Immature natural killer cell (primary cell): ENCODE data around the gene TMEM18. TPM values are rescaled to one million over a fixed set of nuclear protein-coding genes. Genes with fewer than 3 reads are reported as not detected.

Experiments used
- DNase-seq, 3 donors: peaks; one replicate each; pipeline ENCODE4 v3.0.0; 2022; ENCODE audit warnings: mixed read lengths in 1 of 3
- H3K27ac Mint-ChIP-seq, 6 donors: one replicate each; pipeline ENCODE4 v1.8.0; 2020; ENCODE audit warnings: mixed read lengths in 6 of 6, mild to moderate bottlenecking in 5 of 6, inconsistent platforms in 4 of 6, moderate library complexity in 3 of 6
- H3K27me3 Mint-ChIP-seq, 3 donors: one replicate each; pipeline ENCODE4 v1.8.0; 2020 to 2021; ENCODE audit warnings: low read depth in 3 of 3, mild to moderate bottlenecking in 3 of 3, mixed read lengths in 3 of 3, moderate library complexity in 3 of 3, inconsistent platforms in 1 of 3
- H3K36me3 Mint-ChIP-seq, 3 donors: one replicate each; pipeline ENCODE4 v1.8.0; 2020; ENCODE audit warnings: mixed read lengths in 3 of 3, inconsistent platforms in 2 of 3, mild to moderate bottlenecking in 2 of 3
- H3K4me1 Mint-ChIP-seq, 2 donors: one replicate each; pipeline ENCODE4 v1.8.0; 2020; ENCODE audit warnings: inconsistent platforms in 2 of 2, mild to moderate bottlenecking in 2 of 2, mixed read lengths in 2 of 2, moderate library complexity in 1 of 2
- H3K4me3 Mint-ChIP-seq, 5 donors: one replicate each; pipeline ENCODE4 v1.8.0; 2020; ENCODE audit warnings: mild to moderate bottlenecking in 5 of 5, mixed read lengths in 5 of 5, inconsistent platforms in 3 of 5, moderate library complexity in 3 of 5
- H3K9me3 Mint-ChIP-seq, 6 donors: one replicate each; pipeline ENCODE4 v1.8.0; 2020; ENCODE audit warnings: mild to moderate bottlenecking in 6 of 6, mixed read lengths in 6 of 6, inconsistent platforms in 4 of 6, moderate library complexity in 3 of 6
- polyA plus RNA-seq, 3 donors: library from polyadenylated mRNA; unstranded; fragments of 300-500 nt; fragmentation: Illumina TruSeq; gene quantifications; one replicate each; pipeline ENCODE4 v1.2.3, GENCODE V29; 2021

Gene TMEM18
- polyA plus RNA-seq, 3 donors from 2014 or later: 22.0 to 38.5 (median 37.1) TPM

DNA sequence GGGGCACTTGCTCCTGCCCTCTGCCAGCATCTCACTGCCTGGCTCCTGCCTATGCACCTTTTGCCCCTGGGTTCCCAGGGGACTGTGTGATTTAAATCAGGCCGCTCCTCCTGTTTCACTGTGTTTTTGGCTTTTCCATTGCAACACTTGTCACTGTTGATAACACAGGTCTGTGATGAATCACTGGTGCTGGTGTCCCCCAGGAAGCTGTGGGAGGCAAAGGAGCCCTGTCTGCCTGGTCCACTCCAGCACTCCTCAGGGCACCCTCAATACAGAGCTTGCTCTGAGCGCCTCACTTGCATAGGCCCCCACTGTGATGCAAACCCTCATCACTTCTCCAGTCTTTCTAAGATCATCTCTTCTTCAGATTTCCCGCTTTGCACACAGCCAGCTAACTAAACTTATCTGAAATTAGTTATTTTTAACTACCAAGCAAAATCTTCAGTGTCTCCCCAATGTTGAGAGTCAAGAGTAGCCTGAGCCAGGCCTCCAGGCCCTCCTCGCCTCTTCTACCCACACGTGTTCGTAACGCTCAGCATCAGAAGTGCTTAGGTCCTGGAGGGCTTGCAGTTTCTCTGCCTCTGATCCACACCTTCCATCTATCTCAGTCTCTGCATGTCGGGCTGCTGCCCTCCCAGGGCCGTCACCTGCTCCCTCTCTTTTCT lies 2.8 kb downstream of the TMEM18 start:
- peaks cover 39 to 50% of the 10 kb centered on the region in 2 donors for H3K4me1 Mint-ChIP-seq
- peaks cover 9 to 15% (median 15%) of the 10 kb centered on the region in 3 donors for H3K27me3 Mint-ChIP-seq
- H3K4me3 Mint-ChIP-seq: peak overlapping the region in 2 of 5 donors; percentile 8 to 15
- H3K9me3 Mint-ChIP-seq: no peaks in the 10 kb centered on the region
- peaks cover 8 to 11% (median 10%) of the 10 kb centered on the region in 3 donors for H3K36me3 Mint-ChIP-seq
- DNase-seq: no peak
- peak overlapping the region in 4 of 6 donors; percentile 11 to 67 (median 54) for H3K27ac Mint-ChIP-seq

DNA sequence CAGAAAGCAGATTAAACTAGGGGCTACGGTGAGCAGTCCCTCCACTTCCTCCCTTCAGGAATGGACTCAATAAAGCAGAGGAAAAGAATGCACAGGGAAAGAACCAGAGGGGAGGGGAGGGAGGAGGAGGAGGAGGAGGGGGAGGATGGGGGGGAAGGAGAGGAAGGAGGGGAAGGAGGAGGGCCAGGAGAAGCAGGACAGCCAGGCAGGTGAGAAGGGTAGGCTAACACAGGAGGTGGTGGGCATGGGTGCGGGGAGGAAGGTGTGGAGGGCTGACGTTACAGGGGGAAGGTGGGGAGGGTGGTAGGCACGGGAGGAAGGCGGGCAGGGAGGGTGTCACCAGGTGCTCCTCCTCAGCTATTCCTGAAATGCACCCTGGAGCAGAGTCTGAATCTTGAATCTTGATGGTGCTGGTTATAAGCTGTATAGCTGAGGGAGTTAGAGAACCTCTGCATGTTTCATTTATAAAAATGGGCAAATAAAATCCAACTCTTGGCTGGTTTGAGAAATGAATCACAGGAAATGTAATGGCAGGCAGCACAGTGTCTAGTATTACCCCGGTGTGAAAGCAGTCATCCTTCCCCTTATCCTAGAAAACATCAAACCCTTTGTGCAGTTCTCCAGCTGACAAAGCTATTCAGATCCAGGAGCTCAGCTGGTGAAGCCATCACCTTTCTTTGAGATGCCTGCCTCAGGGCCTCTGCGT lies 3.4 kb downstream of the TMEM18 start:
- Mint-ChIP-seq H3K4me3 (no peak overlapping the region), H3K4me1 (peaks cover 35 to 46% of the 10 kb centered on the region in 2 donors), H3K9me3 (no peaks in the 10 kb centered on the region), H3K27ac (no peak overlapping the region), H3K36me3 (peaks cover 10 to 14% (median 13%) of the 10 kb centered on the region in 3 donors), H3K27me3 (peaks cover 9 to 15% (median 13%) of the 10 kb centered on the region in 3 donors)
- DNase-seq: no peak

DNA sequence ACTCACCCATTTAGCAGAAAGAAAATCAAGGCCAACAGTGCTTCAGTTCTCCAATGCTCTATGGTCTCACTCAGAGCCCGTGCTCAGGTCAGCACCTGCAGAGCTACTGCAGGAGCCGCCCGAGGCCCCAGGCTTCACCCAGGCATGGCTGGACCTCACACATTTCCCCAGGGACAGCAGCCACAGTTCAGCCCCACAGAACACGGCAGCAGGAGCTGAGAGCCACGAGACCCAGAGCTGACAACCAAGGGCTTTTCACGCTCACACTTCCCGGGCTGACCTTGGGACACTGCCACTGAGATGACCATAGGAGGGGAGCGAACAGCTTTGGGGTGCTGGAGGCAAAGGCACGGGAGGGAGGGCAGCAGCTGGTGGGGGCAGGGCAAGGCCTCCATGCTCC lies 4.2 kb downstream of the TMEM18 start:
- Mint-ChIP-seq H3K27me3 (peaks cover 9 to 15% (median 13%) of the 10 kb centered on the region in 3 donors), H3K36me3 (peaks cover 15 to 22% (median 19%) of the 10 kb centered on the region in 3 donors), H3K27ac (no peak overlapping the region), H3K9me3 (no peaks in the 10 kb centered on the region), H3K4me3 (no peak overlapping the region), H3K4me1 (peaks cover 31 to 40% of the 10 kb centered on the region in 2 donors)
- no peak for DNase-seq

- DNase-seq: no peak
- peaks cover 27 to 35% of the 10 kb centered on the region in 2 donors for H3K4me1 Mint-ChIP-seq
- no peaks in the 10 kb centered on the region for H3K9me3 Mint-ChIP-seq
- no peak overlapping the region for H3K4me3 Mint-ChIP-seq
- H3K27me3 Mint-ChIP-seq: peaks cover 9 to 11% (median 9%) of the 10 kb centered on the region in 3 donors
- H3K36me3 Mint-ChIP-seq: peaks cover 20 to 27% (median 23%) of the 10 kb centered on the region in 3 donors
- no peak overlapping the region for H3K27ac Mint-ChIP-seq
These were observed 4.7 kb downstream of the TMEM18 start for GRCh38 chr2:672606-672905.

DNA sequence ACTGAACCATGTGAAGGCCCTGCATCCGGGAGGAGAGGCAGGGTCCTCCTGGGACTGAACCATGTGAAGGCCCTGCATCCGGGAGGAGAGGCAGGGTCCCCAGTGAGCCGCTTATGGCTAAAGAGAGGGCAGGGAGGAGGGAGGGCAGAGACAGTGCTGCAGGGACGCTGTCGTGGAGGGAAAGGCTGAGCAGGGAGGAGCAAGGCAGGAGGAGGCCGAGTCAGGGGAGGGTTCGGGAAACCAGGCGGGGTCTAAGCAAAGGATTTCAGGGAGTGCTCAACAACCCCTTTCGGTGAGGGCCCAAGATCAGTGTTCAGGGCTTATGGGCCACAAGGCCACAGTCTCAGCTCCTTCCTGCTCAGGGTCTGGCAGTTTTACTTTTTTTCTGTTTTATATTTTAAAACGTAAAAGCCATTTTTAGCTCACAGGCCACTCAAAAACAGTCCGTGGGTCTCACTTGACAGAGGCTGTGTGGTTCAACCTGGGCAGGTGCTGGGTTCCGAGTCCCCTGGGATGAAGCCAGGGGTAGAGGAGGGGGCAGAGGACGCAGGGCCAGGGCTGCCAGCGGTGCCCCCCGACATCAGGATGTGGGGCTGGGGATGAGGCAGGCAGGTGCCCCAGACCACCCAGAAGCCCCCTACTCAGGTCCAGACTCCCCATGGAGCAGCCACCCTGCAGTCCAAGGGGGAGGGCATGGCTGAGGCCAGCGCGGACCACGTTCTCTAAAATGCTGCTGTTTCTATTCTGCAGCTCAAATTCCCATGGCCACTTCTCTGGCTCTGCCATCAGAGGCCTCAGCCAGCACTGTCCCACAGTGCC lies 5.2 kb downstream of the TMEM18 start:
- Mint-ChIP-seq H3K4me3 (no peak overlapping the region), H3K36me3 (peaks cover 22 to 28% (median 25%) of the 10 kb centered on the region in 3 donors), H3K27ac (no peak overlapping the region), H3K4me1 (peaks cover 25 to 30% of the 10 kb centered on the region in 2 donors), H3K27me3 (peaks cover 4 to 6% (median 5%) of the 10 kb centered on the region in 3 donors), H3K9me3 (no peaks in the 10 kb centered on the region)
- no peak for DNase-seq

- Mint-ChIP-seq H3K4me3 (no peak overlapping the region), H3K4me1 (peaks cover 18 to 25% of the 10 kb centered on the region in 2 donors), H3K27ac (no peak overlapping the region), H3K9me3 (no peaks in the 10 kb centered on the region), H3K36me3 (peaks cover 24 to 29% (median 25%) of the 10 kb centered on the region in 3 donors), H3K27me3 (no peaks in the 10 kb centered on the region)
- no peak for DNase-seq
These were observed 6.1 kb downstream of the TMEM18 start for GRCh38 chr2:671072-671471.

DNA sequence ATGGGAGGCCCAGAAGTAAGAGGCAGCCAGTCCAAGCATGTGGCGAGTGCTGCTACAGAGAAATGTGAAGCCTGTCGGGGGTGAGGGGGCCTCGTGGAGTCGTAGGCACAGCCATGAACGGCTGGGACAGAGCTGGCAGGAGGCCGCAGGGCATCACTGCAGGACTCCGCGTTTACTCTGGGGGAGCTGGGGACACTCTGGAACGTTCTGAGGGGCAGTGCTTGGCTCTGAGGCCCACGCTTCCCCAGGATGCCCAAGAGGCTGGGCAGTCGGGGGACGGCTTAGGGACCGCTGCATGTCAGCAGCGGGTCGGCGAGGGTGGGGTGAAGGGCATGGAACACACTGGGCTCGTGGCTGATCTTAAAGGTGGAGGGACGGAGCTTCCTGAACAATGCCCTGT lies 6.6 kb downstream of the TMEM18 start:
- no peaks in the 10 kb centered on the region for H3K27me3 Mint-ChIP-seq
- H3K27ac Mint-ChIP-seq: peak overlapping the region in 1 of 6 donors; percentile 12
- no peak overlapping the region for H3K4me3 Mint-ChIP-seq
- no peak for DNase-seq
- H3K4me1 Mint-ChIP-seq: peaks cover 16 to 21% of the 10 kb centered on the region in 2 donors
- H3K36me3 Mint-ChIP-seq: peaks cover 27 to 34% (median 28%) of the 10 kb centered on the region in 3 donors
- H3K9me3 Mint-ChIP-seq: peaks cover 0 to 2% (median under 1%) of the 10 kb centered on the region in 6 donors

DNA sequence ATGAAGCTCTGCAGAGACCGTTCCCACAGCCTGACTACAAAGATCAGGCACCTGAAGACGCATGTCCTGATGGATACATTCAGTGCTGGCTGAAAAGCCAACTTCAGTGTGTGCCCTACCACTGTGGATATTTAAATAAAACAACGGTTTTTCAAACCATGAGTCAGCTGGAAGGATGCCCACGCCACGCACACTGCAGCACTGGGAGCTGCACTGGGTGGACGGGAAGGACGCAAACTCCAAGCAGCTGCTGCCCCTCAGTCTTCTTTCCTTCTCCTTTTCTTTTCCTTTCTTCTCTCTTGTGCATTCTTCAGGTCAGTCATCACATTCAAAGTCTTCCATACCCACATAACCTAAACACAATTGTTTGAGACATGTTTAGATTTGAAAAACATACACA lies 7.9 kb downstream of the TMEM18 start:
- DNase-seq: no peak
- Mint-ChIP-seq H3K27me3 (no peaks in the 10 kb centered on the region), H3K9me3 (peaks cover 0 to 11% (median 7%) of the 10 kb centered on the region in 6 donors), H3K4me1 (peaks cover 16 to 21% of the 10 kb centered on the region in 2 donors), H3K4me3 (no peak overlapping the region), H3K27ac (peak overlapping the region in 1 of 6 donors; percentile 77), H3K36me3 (peaks cover 31 to 38% (median 37%) of the 10 kb centered on the region in 3 donors)

GRCh38 chr2:668000-668398 lies 9.2 kb downstream of the TMEM18 start:
- H3K4me1 Mint-ChIP-seq: peaks cover 28 to 29% of the 10 kb centered on the region in 2 donors
- DNase-seq: no peak
- peak overlapping the region in 1 of 6 donors; percentile 20 for H3K27ac Mint-ChIP-seq
- peaks cover 31 to 38% (median 37%) of the 10 kb centered on the region in 3 donors for H3K36me3 Mint-ChIP-seq
- no peaks in the 10 kb centered on the region for H3K27me3 Mint-ChIP-seq
- peaks cover 0 to 11% (median 7%) of the 10 kb centered on the region in 6 donors for H3K9me3 Mint-ChIP-seq
- H3K4me3 Mint-ChIP-seq: no peak overlapping the region

DNA sequence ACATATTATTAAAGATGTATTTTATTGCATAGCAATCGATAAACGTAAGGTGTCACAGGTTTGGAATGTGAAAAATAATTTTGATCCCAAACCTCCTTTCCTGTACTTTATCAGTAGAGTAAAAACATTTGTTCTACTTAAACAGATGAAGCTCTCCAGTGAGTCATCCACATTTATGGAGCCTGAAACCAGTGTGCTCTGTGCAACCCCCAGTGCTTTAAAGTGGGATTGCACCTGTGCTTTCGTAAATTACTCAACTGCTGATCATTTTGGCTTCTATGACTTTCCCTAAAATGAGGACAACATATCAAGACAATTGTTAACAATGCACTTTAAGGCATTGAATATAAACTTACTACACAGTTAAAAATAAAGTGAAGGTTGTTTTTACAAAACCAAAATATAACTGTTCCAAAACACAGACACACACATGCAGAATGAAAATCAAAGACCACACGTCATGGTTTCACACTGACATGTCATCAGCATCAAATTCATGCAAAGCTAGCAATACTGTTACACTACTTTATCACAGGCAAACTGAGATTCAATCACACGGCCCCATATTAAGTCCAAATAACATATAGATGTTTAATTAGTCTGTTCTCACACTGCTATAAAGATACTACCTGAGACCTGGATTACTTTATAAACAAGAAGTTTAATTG lies 9.7 kb downstream of the TMEM18 start:
- no peaks in the 10 kb centered on the region for H3K27me3 Mint-ChIP-seq
- H3K36me3 Mint-ChIP-seq: peaks cover 31 to 38% (median 37%) of the 10 kb centered on the region in 3 donors
- peaks cover 33 to 34% of the 10 kb centered on the region in 2 donors for H3K4me1 Mint-ChIP-seq
- peaks cover 0 to 11% (median 7%) of the 10 kb centered on the region in 6 donors for H3K9me3 Mint-ChIP-seq
- DNase-seq: no peak
- peak overlapping the region in 1 of 6 donors; percentile 20 for H3K27ac Mint-ChIP-seq
- H3K4me3 Mint-ChIP-seq: no peak overlapping the region

GRCh38 chr2:666441-666840 lies 10.8 kb downstream of the TMEM18 start:
- no peak overlapping the region for H3K27ac Mint-ChIP-seq
- no peak overlapping the region for H3K4me3 Mint-ChIP-seq
- no peak for DNase-seq
- H3K36me3 Mint-ChIP-seq: peaks cover 31 to 38% (median 37%) of the 10 kb centered on the region in 3 donors
- peaks cover 0 to 11% (median 7%) of the 10 kb centered on the region in 6 donors for H3K9me3 Mint-ChIP-seq
- peaks cover 43% of the 10 kb centered on the region in 2 donors for H3K4me1 Mint-ChIP-seq
- H3K27me3 Mint-ChIP-seq: peaks cover 0 to 2% (median 0%) of the 10 kb centered on the region in 3 donors

- Mint-ChIP-seq H3K27me3 (peaks cover 0 to 2% (median 0%) of the 10 kb centered on the region in 3 donors), H3K4me3 (peak overlapping the region in 1 of 5 donors; percentile 9), H3K27ac (no peak overlapping the region), H3K4me1 (peaks cover 45 to 48% of the 10 kb centered on the region in 2 donors), H3K9me3 (peaks cover 0 to 11% (median 7%) of the 10 kb centered on the region in 6 donors), H3K36me3 (peaks cover 28 to 38% (median 37%) of the 10 kb centered on the region in 3 donors)
- no peak for DNase-seq
These were observed 11.7 kb downstream of the TMEM18 start for GRCh38 chr2:665340-666073.
